ENCODE results near the gene DLG3. TPM values are rescaled to one million over a fixed set of nuclear protein-coding genes. Genes with fewer than 3 reads are reported as not detected.

The DLG3 gene
- total and polyA plus RNA-seq, 2 of the 8 experiments (the other 6 are each of a cell fraction or from before 2014, with no cell fraction given), result 29.2 to 63.8 TPM

DNA sequence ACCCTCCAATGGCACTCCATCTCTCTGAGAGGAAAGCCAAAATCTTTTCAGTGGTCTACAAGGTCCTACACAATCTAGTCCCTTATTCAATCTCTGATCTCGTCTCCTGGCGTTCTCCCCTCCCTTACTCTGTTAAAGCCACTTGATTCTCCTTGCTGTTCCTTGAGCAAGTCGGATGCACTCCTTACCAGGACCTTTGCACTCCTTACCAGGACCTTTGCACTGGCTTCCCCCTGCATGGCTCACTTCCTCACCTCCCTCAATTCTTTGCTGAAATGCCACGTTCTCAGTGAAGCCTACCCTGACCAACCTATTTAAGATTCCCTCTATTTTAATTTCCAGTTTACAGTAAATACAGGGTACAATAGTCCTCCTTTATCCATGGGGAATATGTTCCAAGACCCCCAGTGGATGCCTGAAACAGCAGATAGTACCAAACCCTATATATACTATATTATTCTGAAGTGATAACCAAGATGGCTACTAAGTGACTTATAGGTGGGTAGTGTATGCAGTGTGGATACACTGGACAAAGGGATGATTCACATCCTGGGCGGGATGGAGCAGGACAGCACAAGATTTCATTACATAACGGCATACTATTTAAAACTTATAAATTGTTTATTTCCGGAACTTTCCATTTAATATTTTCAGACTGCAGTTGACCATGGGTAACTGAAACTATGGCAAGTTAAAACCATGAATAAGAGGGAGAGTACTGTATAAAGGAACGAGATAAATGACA lies 6.5 kb upstream of the DLG3 start:
- Histone ChIP-seq H3K36me3 (ENCODE audit: control insufficient read depth in 2 of 4, insufficient read depth in 4 of 4, low read length in 3 of 4) (no peaks in the 10 kb centered on the region; a peak in 1 of 8 replicates), H3K56ac (replicated peaks; ENCODE audit: insufficient read length, low read depth, low read length) (no peak overlapping the region), H2BK20ac (ENCODE audit: low read length) (no peak overlapping the region), H3K4me1 (replicated peaks in 1 of 4; ENCODE audit: control insufficient read depth in 3 of 4, insufficient read depth in 4 of 4, low read length in 3 of 4) (peaks cover 0 to 6% (median 1%) of the 10 kb centered on the region in 4 experiments; a peak in 4 of 7 replicates), H3K4me3 (ENCODE audit: extremely low read depth in 1 of 4, insufficient read depth in 2 of 4, low read depth in 3 of 4, low read length in 4 of 4) (no peak overlapping the region), H4K8ac (ENCODE audit: extremely low read depth, insufficient read depth, low read length) (no peak overlapping the region), H3K4me2 (ENCODE audit: insufficient read depth in 1 of 2, low read depth in 2 of 2, low read length in 2 of 2) (no peak overlapping the region), H4K5ac (ENCODE audit: insufficient read length, low read depth, low read length) (no peak overlapping the region), H3K27ac (ENCODE audit: low read depth, low read length) (no peak overlapping the region), H2AK5ac (ENCODE audit: low read depth, low read length) (no peak overlapping the region), H3K9ac (replicated peaks in 1 of 4; ENCODE audit: extremely low read depth in 1 of 4, low read depth in 3 of 4, low read length in 3 of 4) (no peak overlapping the region), H3K79me2 (ENCODE audit: control insufficient read depth in 1 of 2, insufficient read depth in 2 of 2, low read length in 2 of 2) (no peaks in the 10 kb centered on the region), H2AFZ (ENCODE audit: low read length) (no peak overlapping the region), H2BK120ac (replicated peaks; ENCODE audit: low read depth, low read length) (no peak overlapping the region), H3K9me3 (ENCODE audit: insufficient read depth in 2 of 2, low read depth in 1 of 2, low read length in 1 of 2) (no peaks in the 10 kb centered on the region), H3K79me1 (ENCODE audit: low read depth, low read length) (no peaks in the 10 kb centered on the region), H3K4ac (replicated peaks; ENCODE audit: insufficient read length, low read depth, low read length) (no peak overlapping the region), H3K23me2 (ENCODE audit: low read depth, low read length) (no peaks in the 10 kb centered on the region; the same call in 1 of the 2 replicates), H3K14ac (ENCODE audit: insufficient read length) (no peak overlapping the region), H2BK5ac (ENCODE audit: low read depth, low read length) (no peak overlapping the region), H4K20me1 (replicated peaks in 1 of 2; ENCODE audit: control insufficient read depth in 1 of 2, insufficient read depth in 2 of 2, low read length in 2 of 2) (no peaks in the 10 kb centered on the region), H3K27me3 (replicated peaks in 1 of 4; ENCODE audit: control insufficient read depth in 3 of 4, extremely low read depth in 1 of 4, insufficient read depth in 3 of 4, low read length in 3 of 4) (no peaks in the 10 kb centered on the region), H3K23ac (ENCODE audit: insufficient read length) (no peak overlapping the region), H2BK12ac (ENCODE audit: low read depth, low read length) (no peak overlapping the region), H2BK15ac (ENCODE audit: low read length) (no peak overlapping the region), H4K91ac (replicated peaks; ENCODE audit: insufficient read length, low read length) (no peak overlapping the region), H3K18ac (ENCODE audit: extremely low read depth, low read length) (no peak overlapping the region)
- ChIA-PET CTCF (ENCODE audit: partially characterized antibody) (interaction anchor here (0.9 kb wide), 1 partner anchor 10 kb away, joined by 3 read pairs; no protein-coding TSS in a partner anchor), POLR2A (ENCODE audit: partially characterized antibody) (interaction anchor here (0.7 kb wide), 1 partner anchor 17 kb away, joined by 3 read pairs; no protein-coding TSS in a partner anchor)
- WGBS, 2 experiments (ENCODE audit: extremely low coverage in 1 of 2, insufficient coverage in 1 of 2, insufficient read length in 1 of 2, insufficient replicate concordance in 2 of 2, low coverage in 1 of 2, low lambda C conversion rate in 2 of 2, missing lambda C conversion rate in 1 of 2), result 76% methylated on average over 8 of the region's 8 CpGs; no CpG with 5 or more reads in 1 of the 2 experiments
- DNase-seq (ENCODE audit: low read depth in 1 of 2, low spot score in 2 of 2), result no peak
- FAIRE-seq, result no peak
- TF ChIP-seq TAF7 (optimal IDR thresholded peaks at IDR 0.05; ENCODE audit: borderline replicate concordance, low read depth, low read length) (no peak), RAD21 (IDR thresholded peaks at IDR 0.05 in 1 of 2, conservative IDR thresholded peaks at IDR 0.05 in 1 of 2; ENCODE audit: low read depth in 2 of 2, low read length in 2 of 2) (no peak), MAFK (IDR thresholded peaks at IDR 0.05; ENCODE audit: low read depth, low read length) (no peak), GABPA (IDR thresholded peaks at IDR 0.05; ENCODE audit: borderline replicate concordance, insufficient read depth, low read length) (no peak), SRF (IDR thresholded peaks at IDR 0.05; ENCODE audit: low read depth, low read length) (no peak), CTBP2 (IDR thresholded peaks at IDR 0.05; ENCODE audit: borderline replicate concordance, insufficient read depth, insufficient read length, low read length) (no peak), JUND (IDR thresholded peaks at IDR 0.05; ENCODE audit: low read length) (no peak), RNF2 (IDR thresholded peaks at IDR 0.05; ENCODE audit: borderline replicate concordance, low read depth, low read length, missing control alignments, poor library complexity, severe bottlenecking) (no peak)
